GM12874 (cell line): ENCODE data around the gene ERBB4.

Source experiments
- CTCF ChIP-seq: IDR thresholded peaks from 2 replicates; pipeline ENCODE4 v1.5.1; 2011; ENCODE audit warnings: low read depth, mild to moderate bottlenecking, control low read depth, low read length, moderate library complexity; ENCODE audit not compliant: insufficient read depth

ERBB4 gene

GRCh38 chr2:211879323-211879722, 659.3 kb downstream of the ERBB4 start:
- no peak for TF ChIP-seq CTCF

GRCh38 chr2:211877061-211877460, 661.5 kb downstream of the ERBB4 start:
- TF ChIP-seq CTCF: no peak

GRCh38 chr2:211875488-211875887, 663.1 kb downstream of the ERBB4 start:
- no peak for TF ChIP-seq CTCF

- TF ChIP-seq CTCF: no peak
Measured at GRCh38 chr2:211868996-211869533, 669.5 kb downstream of the ERBB4 start.

GRCh38 chr2:211867845-211868451, 670.7 kb downstream of the ERBB4 start:
- no peak for TF ChIP-seq CTCF

- TF ChIP-seq CTCF: no peak
Measured at GRCh38 chr2:211864328-211864727, 674.3 kb downstream of the ERBB4 start.

GRCh38 chr2:211860224-211860623, 678.4 kb downstream of the ERBB4 start:
- no peak for TF ChIP-seq CTCF
